GM12872 (cell line): ENCODE data around the gene SH3GL1.

ENCODE experiments used
- TF ChIP-seq, protein P1 (sequence below): IDR thresholded peaks from 3 replicates; pipeline ENCODE4 v1.5.1; 2011; ENCODE audit warnings: low read depth, mild to moderate bottlenecking, low read length, moderate library complexity; ENCODE audit not compliant: insufficient read depth

SH3GL1 gene

DNA sequence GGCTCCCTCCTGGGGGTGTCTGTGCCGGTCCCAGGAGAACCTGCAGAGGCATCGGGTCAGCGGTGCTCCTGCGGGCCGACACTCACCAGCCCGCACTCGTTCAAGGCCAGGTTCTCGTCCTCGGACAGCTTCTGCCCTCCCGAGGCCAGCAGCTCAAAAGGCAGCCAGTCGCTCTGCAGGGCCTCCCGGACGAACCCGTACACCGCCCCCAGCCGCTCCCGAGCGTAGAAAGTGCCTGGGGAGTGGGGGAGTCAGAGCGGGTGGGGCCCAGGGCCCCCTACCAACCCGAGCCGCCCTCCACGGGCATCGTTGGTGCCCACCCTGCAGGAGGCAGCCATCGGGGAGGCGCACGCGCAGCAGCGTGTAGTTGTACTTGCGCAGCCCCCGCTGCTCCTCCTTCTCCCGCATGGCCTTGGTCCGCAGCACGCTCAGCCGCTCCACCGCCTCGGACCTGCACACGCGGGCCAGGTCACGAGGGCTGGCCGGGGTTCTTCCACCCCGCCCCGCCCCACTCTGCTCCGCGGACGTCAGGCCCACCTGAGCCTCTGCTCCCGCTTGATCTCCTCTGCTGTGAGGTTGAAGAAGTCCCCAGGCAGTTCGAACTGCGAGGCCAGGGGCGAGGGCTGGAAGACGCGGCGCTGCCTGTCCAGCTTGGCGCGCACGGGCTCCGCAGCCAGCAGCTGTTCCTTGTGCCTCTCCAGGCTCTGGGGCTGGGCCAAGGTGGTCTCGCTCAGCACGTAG lies 45.8 kb upstream of the SH3GL1 start:
- TF ChIP-seq, protein P1, sequence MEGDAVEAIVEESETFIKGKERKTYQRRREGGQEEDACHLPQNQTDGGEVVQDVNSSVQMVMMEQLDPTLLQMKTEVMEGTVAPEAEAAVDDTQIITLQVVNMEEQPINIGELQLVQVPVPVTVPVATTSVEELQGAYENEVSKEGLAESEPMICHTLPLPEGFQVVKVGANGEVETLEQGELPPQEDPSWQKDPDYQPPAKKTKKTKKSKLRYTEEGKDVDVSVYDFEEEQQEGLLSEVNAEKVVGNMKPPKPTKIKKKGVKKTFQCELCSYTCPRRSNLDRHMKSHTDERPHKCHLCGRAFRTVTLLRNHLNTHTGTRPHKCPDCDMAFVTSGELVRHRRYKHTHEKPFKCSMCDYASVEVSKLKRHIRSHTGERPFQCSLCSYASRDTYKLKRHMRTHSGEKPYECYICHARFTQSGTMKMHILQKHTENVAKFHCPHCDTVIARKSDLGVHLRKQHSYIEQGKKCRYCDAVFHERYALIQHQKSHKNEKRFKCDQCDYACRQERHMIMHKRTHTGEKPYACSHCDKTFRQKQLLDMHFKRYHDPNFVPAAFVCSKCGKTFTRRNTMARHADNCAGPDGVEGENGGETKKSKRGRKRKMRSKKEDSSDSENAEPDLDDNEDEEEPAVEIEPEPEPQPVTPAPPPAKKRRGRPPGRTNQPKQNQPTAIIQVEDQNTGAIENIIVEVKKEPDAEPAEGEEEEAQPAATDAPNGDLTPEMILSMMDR: no peak

DNA sequence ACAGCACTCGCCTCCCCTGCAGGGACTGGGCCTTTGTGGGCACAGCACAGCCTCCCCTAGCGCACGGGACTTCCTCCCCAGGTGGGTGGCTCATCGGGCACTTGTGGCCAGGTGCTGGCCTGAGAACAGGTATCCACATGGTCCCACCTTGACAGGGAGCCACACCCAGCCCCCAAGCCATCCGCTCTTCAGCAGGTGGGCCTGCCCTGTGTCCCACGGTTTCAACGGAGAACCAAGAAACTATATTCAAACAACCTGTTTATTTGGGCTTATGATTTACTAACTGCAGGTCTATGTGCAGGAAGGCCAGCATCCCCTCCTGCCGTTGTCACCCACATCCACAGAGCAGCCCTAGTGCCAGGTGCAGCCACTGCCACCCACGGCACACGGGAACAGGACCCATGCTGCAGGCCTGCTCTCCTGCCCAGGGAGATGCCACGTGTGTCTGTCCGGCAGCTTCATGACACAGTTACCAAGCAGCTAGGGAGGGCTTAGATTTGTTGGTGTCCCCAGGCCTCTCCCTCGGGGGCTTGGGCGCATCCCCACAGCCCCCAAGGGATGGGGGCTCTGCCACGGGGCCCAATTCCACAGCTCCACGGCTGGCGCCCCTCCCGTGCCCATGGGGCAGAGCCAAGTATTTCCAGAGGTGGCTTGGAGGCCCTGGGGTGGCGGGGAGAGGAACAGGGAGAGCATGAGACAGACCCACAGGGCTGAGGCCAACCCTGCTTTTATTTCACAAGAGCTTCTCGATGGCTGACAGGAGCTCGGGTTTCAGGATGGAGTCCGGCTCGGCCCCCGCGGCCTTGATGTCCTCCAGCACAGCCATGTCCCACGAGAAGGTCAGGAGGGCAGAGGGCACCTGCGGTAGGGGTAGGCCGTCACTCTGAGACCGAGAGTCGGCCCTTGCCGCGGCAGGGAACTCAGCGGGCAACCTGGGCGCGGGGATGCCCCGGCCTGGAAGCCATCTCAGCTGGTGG lies 44.7 kb upstream of the SH3GL1 start:
- TF ChIP-seq, protein P1: no peak

DNA sequence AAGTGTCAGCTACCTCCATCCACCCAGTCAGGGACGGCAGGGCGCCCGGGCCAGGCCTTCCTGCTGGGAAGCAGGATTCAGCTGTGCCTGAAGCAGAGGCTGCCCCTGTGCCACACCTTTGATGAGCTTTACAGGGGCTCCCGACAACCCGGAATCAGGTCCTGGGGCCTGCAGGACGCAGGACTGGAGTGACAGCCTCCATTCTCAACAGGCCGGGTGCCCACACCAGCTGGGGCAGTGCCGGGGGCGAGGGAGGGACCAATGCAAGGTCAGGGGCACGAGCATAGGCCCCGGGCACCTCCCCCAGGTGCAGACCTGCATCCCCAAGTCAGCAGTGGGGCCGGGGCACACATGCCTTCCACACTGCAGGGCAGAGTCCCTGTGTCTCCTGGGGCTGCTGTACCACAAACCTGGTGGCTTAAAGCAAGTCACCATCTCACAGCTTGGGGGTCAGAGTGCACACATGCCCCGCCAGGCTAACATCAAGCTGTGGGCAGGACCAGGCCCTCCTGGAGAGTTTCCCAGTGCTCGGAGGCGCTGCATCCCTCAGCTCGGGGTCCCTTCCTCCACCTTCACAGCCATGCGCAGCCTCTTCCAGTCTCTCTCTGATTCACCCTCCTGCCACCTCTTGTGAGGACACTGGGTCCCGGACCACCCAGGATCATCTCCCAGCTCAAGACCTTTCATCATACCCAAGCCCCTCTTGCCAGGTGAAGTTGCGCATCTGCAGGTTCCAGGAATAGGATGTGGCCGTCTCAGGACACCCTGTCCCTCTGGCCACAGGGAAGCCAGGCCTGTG lies 43.8 kb upstream of the SH3GL1 start:
- TF ChIP-seq, protein P1: no peak

DNA sequence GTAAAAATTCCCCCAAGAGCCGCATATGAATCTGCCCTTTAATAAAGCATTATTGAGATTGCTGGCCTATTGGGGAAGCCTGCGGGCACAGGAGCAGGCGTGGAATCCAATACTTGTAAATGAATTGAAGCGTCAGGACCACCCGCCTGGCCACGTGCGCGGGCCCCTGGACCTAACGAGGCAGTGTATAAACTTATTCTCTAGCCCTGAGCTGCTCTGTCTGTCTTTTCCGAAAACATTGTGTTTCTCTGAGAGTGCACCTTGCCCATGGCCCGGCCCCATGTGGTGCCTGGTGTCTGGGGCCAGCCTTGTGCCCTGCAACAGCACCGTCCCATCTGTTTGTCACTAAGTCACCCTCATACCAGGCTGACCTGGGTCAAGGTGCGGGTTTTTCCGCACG lies 42.8 kb upstream of the SH3GL1 start:
- TF ChIP-seq, protein P1: no peak

DNA sequence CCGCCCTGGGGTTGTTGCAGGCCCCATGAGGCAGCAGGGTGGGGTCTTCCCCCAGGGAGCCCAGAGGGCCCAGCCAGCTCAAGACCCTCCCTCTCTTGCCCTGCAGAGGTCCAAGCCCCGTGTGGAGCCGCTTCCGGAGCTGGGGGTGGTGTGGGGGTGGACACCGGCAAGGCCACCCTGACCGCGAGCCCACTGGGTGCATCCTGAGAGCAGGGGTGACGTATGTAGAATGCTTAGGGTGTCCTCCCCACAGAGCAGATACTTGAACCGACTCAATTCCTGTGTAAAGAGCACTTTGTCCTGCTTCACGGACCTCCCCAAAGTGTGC lies 42.4 kb upstream of the SH3GL1 start:
- TF ChIP-seq, protein P1: no peak

DNA sequence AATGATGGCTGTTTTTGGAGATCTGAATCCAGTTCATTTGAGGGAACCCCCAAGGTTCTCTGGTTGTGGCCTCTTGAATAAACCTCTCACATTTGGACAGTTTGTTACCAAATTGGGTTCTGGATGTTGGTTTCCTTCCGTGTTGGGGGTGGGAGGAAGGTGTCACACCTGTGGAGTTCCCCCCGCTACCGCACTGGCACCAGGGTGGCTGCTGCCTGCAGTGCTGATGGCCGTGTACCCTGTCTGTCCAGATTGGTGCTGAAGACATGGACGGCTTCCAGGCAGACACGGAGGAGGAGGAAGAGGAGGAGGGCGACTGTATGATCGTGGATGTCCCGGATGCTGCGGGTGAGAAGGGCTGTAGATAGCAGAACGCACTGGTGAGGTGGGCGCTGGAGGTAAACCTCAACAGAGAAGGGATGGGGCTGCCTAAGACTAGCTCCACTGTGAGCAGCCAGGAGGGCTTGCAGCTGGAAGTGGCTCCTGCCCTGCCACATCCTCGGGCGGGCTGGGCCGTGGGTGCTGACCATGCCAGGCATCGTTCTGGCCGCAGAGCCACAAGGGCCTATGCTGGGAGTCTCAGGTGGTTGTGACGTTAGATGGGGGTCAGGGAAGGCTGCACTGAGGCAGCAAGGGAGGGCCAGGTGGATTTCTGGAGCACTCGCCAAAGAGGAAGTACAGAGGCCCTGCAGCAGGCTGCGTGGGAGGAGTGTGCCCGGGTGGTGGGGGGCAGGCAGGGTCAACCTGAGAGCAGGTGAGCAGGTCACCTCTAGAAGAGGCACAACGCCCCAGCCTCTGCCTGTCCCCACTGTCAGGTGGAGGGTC lies 41.9 kb upstream of the SH3GL1 start:
- TF ChIP-seq, protein P1: no peak
